Muscle of leg (tissue), 11 donors: ENCODE data around the gene C9. TPM values are rescaled to one million over a fixed set of nuclear protein-coding genes. Genes with fewer than 3 reads are reported as not detected.
"Not testable (repeated sequence)": the region's sequence is repeated elsewhere in the genome, so short reads cannot be mapped to it uniquely, and the experiment has no call there.

ENCODE experiments used
- DNase-seq: peaks from one replicate; pipeline ENCODE4 v3.0.0; 2013
- H3K27ac ChIP-seq: one replicate; pipeline ENCODE4 v1.5.1; 2013; ENCODE audit warnings: mild to moderate bottlenecking, low read length, control low read depth
- H3K27me3 ChIP-seq: one replicate; pipeline ENCODE4 v1.6.1; 2013; ENCODE audit warnings: low read length; ENCODE audit not compliant: control insufficient read depth, insufficient read depth
- H3K36me3 ChIP-seq: one replicate; pipeline ENCODE4 v1.6.1; 2013; ENCODE audit warnings: low read length; ENCODE audit not compliant: control insufficient read depth, insufficient read depth
- H3K4me1 ChIP-seq: one replicate; pipeline ENCODE4 v1.6.1; 2013; ENCODE audit warnings: low read length; ENCODE audit not compliant: control insufficient read depth, insufficient read depth
- H3K4me3 ChIP-seq: one replicate; pipeline ENCODE4 v1.5.1; 2013; ENCODE audit warnings: low read length, control low read depth
- H3K9me3 ChIP-seq: replicated peaks from 2 replicates; pipeline ENCODE4 v1.6.1; 2013; ENCODE audit warnings: low read depth, low read length; ENCODE audit not compliant: control insufficient read depth
- WGBS: methylation state at CpG from one replicate; pipeline ENCODE4 v1.1.5; 2013; ENCODE audit warnings: missing lambda C conversion rate; ENCODE audit not compliant: insufficient coverage; 5-methylcytosine and 5-hydroxymethylcytosine counted together
- polyA plus RNA-seq, 8 donors: library from polyadenylated mRNA; unstranded; fragments of 120-200 nt; gene quantifications; one replicate each; pipeline versions ENCODE4 v1.2.1 to v1.2.3, GENCODE V29; 2013; ENCODE audit warnings: inconsistent platforms in 1 of 8, low replicate concordance in 1 of 8; ENCODE audit not compliant: insufficient read length in 8 of 8, insufficient read depth in 1 of 8
- total RNA-seq: library from RNA; stranded (reverse); fragments of 120-200 nt; gene quantifications from one replicate; pipeline ENCODE4 v1.2.4, GENCODE V29; 2013

The C9 gene
- total and polyA plus RNA-seq, 9 donors = 0.20 to 0.43 (median 0.30) TPM

GRCh38 chr5:39337252-39337915, 26.9 kb downstream of the C9 start:
- no peak overlapping the region for H3K4me3 ChIP-seq
- DNase-seq = peak; percentile 90

GRCh38 chr5:39334296-39334695, 30.0 kb downstream of the C9 start:
- H3K4me3 ChIP-seq, H3K9me3 ChIP-seq, DNase-seq, H3K36me3 ChIP-seq, H3K27ac ChIP-seq, H3K27me3 ChIP-seq, H3K4me1 ChIP-seq: not testable (repeated sequence)
- 100% methylated on average over 6 of the region's 27 CpGs for WGBS

More at GRCh38 chr5:39337252-39337915, 26.9 kb downstream of the C9 start:
- peaks cover 3% of the 10 kb centered on the region for H3K4me1 ChIP-seq
- no peaks in the 10 kb centered on the region for H3K27me3 ChIP-seq
- no peaks in the 10 kb centered on the region for H3K9me3 ChIP-seq
- no CpG with 5 or more reads among the region's 1 CpG for WGBS
- peak overlapping the region; percentile 52 for H3K27ac ChIP-seq
- no peaks in the 10 kb centered on the region for H3K36me3 ChIP-seq

GRCh38 chr5:39333104-39333503, 31.2 kb downstream of the C9 start:
- no peaks in the 10 kb centered on the region for H3K27me3 ChIP-seq
- WGBS = no CpG with 5 or more reads among the region's 1 CpG
- H3K4me3 ChIP-seq = no peak overlapping the region
- H3K27ac ChIP-seq = peak overlapping the region; percentile 89
- no peaks in the 10 kb centered on the region for H3K9me3 ChIP-seq
- H3K4me1 ChIP-seq = peaks cover 5% of the 10 kb centered on the region
- no peak for DNase-seq
- no peaks in the 10 kb centered on the region for H3K36me3 ChIP-seq

GRCh38 chr5:39331861-39332381, 32.4 kb downstream of the C9 start:
- H3K27me3 ChIP-seq = no peaks in the 10 kb centered on the region
- WGBS = 40% methylated on average over 1 of the region's 2 CpGs
- H3K36me3 ChIP-seq = no peaks in the 10 kb centered on the region
- peak overlapping the region; percentile 89 for H3K27ac ChIP-seq
- peak; percentile 97 for DNase-seq
- no peak overlapping the region for H3K4me3 ChIP-seq
- H3K4me1 ChIP-seq = peaks cover 5% of the 10 kb centered on the region
- no peaks in the 10 kb centered on the region for H3K9me3 ChIP-seq

- no CpG with 5 or more reads among the region's 1 CpG for WGBS
- H3K36me3 ChIP-seq = no peaks in the 10 kb centered on the region
- H3K27me3 ChIP-seq = no peaks in the 10 kb centered on the region
- H3K4me1 ChIP-seq = peaks cover 5% of the 10 kb centered on the region
- no peak overlapping the region for H3K27ac ChIP-seq
- no peak overlapping the region for H3K4me3 ChIP-seq
- DNase-seq = no peak
- H3K9me3 ChIP-seq = no peaks in the 10 kb centered on the region
Observed at GRCh38 chr5:39328731-39329130, 35.6 kb downstream of the C9 start.

GRCh38 chr5:39323542-39323941, 40.8 kb downstream of the C9 start:
- H3K27me3 ChIP-seq = no peaks in the 10 kb centered on the region
- WGBS = no CpG with 5 or more reads among the region's 3 CpGs

GRCh38 chr5:39319395-39319794, 44.9 kb downstream of the C9 start:
- H3K4me3 ChIP-seq = no peak overlapping the region
- H3K36me3 ChIP-seq = no peaks in the 10 kb centered on the region
- no peaks in the 10 kb centered on the region for H3K27me3 ChIP-seq
- no peaks in the 10 kb centered on the region for H3K9me3 ChIP-seq
- no peaks in the 10 kb centered on the region for H3K4me1 ChIP-seq
- DNase-seq = no peak
- 95% methylated on average over 3 of the region's 3 CpGs for WGBS
- H3K27ac ChIP-seq = no peak overlapping the region

More at GRCh38 chr5:39323542-39323941, 40.8 kb downstream of the C9 start:
- Histone ChIP-seq H3K9me3 (no peaks in the 10 kb centered on the region), H3K4me3 (no peak overlapping the region), H3K36me3 (no peaks in the 10 kb centered on the region), H3K4me1 (no peaks in the 10 kb centered on the region), H3K27ac (no peak overlapping the region)
- DNase-seq = no peak

- H3K9me3 ChIP-seq, H3K36me3 ChIP-seq, H3K27ac ChIP-seq, DNase-seq, H3K27me3 ChIP-seq, H3K4me3 ChIP-seq, H3K4me1 ChIP-seq: not testable (repeated sequence)
- WGBS = no CpG with 5 or more reads among the region's 3 CpGs
Observed at GRCh38 chr5:39316464-39316863, 47.8 kb downstream of the C9 start.

GRCh38 chr5:39315995-39316394, 48.3 kb downstream of the C9 start:
- 92% methylated on average over 2 of the region's 4 CpGs for WGBS
- no peak for DNase-seq
- Histone ChIP-seq H3K27ac (no peak overlapping the region), H3K9me3 (no peaks in the 10 kb centered on the region), H3K4me1 (no peaks in the 10 kb centered on the region), H3K4me3 (no peak overlapping the region), H3K36me3 (no peaks in the 10 kb centered on the region), H3K27me3 (no peaks in the 10 kb centered on the region)

GRCh38 chr5:39314591-39314990, 49.7 kb downstream of the C9 start:
- H3K4me1 ChIP-seq = no peaks in the 10 kb centered on the region
- H3K36me3 ChIP-seq = no peaks in the 10 kb centered on the region
- 100% methylated on average over 1 of the region's 1 CpG for WGBS
- no peak overlapping the region for H3K4me3 ChIP-seq
- H3K27ac ChIP-seq = no peak overlapping the region
- no peaks in the 10 kb centered on the region for H3K9me3 ChIP-seq
- DNase-seq = no peak
- H3K27me3 ChIP-seq = no peaks in the 10 kb centered on the region
